ENCODE data around the gene KLHL7.
A peak's percentile ranks its signal among the peaks of the same experiment; 100 is the strongest.
"Not testable (repeated sequence)": the region's sequence is repeated elsewhere in the genome, so short reads cannot be mapped to it uniquely, and the experiment has no call there.

Gene KLHL7

DNA sequence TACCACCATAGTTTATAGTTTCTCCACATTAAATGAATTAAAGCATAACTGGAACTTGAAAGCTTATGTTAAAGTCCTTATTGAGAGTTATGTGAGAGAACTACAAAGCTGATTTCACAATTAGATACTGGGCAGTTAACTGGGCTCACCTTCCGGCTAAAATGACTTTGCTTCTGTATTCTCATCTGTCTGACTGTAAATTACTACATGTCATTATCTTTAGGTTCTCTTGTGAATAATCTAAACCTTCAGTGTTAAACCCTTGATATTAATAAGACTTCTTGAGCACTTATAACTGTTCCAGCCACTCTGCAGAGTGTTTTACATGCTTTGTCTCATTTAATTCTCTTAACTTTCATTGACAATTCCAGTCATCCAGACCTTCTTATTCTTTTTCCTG is 3.9 kb downstream of the KLHL7 start:
- DNase-seq (ENCODE audit: insufficient read length) (no peak), FAIRE-seq (no peak)
- no peak for TF ChIP-seq TAF1 (IDR thresholded peaks at IDR 0.05; ENCODE audit: borderline replicate concordance, low read depth, low read length)
- no peak for TF ChIP-seq POLR2AphosphoS5 (IDR thresholded peaks at IDR 0.05; ENCODE audit: low read depth, low read length)
- TF ChIP-seq POLR2A (IDR thresholded peaks at IDR 0.05; ENCODE audit: low read depth, low read length) = no peak

DNA sequence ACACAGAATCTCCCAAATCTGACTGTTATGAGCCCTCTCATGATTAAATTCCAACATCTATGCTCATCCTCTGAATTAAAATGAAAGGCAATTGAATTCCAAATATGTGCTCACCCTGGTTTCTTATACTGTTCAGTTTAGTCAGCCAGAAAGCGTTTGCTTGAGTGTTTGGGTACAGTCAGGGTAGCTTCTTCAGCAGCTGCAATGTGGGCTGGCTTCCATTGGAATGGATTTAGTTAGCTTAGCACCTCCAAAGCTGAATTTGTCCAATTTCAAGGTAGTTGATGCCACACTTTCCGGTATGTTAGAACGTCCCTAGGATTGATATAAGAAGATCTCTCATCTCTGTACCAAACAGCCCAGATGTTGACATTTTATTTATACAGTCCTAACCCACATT is 9.3 kb downstream of the KLHL7 start:
- no peak for DNase-seq (ENCODE audit: insufficient read length)
- no peak for TF ChIP-seq TAF1 (IDR thresholded peaks at IDR 0.05; ENCODE audit: borderline replicate concordance, low read depth, low read length)
- TF ChIP-seq POLR2A (IDR thresholded peaks at IDR 0.05; ENCODE audit: low read depth, low read length) = no peak
- no peak for TF ChIP-seq POLR2AphosphoS5 (IDR thresholded peaks at IDR 0.05; ENCODE audit: low read depth, low read length)
- FAIRE-seq = no peak

DNA sequence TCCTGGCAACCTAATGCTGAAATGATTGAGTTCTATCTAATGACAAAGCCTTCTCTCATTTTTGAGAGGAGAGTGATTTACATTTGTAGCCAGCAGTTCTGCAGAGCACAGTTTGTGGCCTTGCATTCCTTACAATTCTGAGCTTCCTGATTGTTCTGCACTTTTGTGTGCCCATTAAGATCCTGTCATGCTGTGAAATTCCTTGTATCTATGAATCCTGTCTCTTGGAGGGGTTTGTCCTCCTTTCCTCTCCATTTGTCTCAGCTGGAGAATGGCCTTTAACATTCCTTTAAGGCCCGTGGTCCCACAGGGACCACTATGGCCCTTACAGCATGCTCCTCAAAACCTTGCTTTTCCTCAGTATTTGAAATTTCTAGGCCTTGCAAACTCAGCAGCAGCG is 10.4 kb downstream of the KLHL7 start:
- FAIRE-seq (no peak), DNase-seq (ENCODE audit: insufficient read length) (no peak)
- no peak for TF ChIP-seq POLR2A (IDR thresholded peaks at IDR 0.05; ENCODE audit: low read depth, low read length)
- no peak for TF ChIP-seq POLR2AphosphoS5 (IDR thresholded peaks at IDR 0.05; ENCODE audit: low read depth, low read length)
- no peak for TF ChIP-seq TAF1 (IDR thresholded peaks at IDR 0.05; ENCODE audit: borderline replicate concordance, low read depth, low read length)

DNA sequence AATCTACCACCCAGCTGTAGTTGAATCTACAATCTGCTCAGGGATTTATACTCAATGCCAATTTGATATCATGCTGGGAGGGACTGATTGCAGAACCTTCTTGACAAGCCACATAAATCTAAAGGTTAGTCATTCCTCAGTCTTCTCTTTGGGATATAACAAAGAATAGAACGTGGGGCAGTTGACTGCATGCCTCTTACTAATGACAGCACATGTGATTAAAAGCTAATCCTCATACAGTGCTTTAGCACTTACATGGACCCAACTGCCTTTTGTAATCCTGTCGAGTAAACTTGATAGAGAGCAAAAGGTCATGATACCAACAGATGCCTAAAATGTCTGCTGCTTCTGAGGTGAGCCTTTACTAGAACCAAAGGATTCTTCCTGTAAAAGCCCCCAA is 12.3 kb downstream of the KLHL7 start:
- TF ChIP-seq TAF1 (IDR thresholded peaks at IDR 0.05; ENCODE audit: borderline replicate concordance, low read depth, low read length) (no peak), POLR2AphosphoS5 (IDR thresholded peaks at IDR 0.05; ENCODE audit: low read depth, low read length) (no peak), POLR2A (IDR thresholded peaks at IDR 0.05; ENCODE audit: low read depth, low read length) (no peak)
- FAIRE-seq (no peak), DNase-seq (ENCODE audit: insufficient read length) (no peak)

DNA sequence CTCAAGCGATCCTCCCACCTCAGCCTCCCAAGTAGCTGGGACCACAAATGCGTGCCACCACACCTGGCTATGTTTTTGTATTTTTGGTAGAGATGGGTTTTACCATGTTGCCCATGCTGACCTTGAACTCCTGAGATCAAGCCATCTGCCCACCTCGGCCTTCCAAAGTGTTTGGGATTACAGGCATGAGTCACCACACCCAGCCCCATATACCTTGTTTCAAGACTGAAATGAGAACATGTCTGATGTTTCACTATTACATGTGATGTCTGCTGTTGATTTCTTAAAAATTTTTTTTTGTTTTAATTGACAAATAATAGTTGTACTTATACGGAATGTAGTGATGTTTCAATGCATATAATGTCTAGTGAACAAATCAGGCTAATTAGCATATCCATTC is 14.5 kb downstream of the KLHL7 start:
- no peak for TF ChIP-seq TAF1 (IDR thresholded peaks at IDR 0.05; ENCODE audit: borderline replicate concordance, low read depth, low read length)
- TF ChIP-seq POLR2AphosphoS5 (IDR thresholded peaks at IDR 0.05; ENCODE audit: low read depth, low read length) = no peak
- TF ChIP-seq POLR2A (IDR thresholded peaks at IDR 0.05; ENCODE audit: low read depth, low read length) = no peak
- no peak for DNase-seq (ENCODE audit: insufficient read length)
- no peak for FAIRE-seq

DNA sequence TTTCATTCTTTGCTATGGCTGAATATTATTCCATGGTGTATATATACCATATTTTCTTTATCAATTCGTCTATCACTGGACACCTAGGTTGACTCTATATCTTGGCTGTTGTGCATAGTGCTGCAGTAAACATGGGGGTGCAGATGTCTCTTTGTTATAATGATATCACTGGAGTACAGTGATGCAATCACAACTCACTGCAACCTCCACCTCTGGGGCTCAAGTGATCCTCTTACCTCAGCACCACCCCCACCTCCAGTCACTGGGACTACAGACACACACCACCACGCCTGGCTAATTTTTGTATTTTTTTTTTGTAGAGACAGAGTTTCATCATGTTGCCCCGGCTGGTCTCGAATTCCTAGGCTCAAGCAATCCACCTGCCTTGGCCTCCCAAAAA is 15.6 kb downstream of the KLHL7 start:
- no peak for DNase-seq (ENCODE audit: insufficient read length)
- TF ChIP-seq POLR2A (IDR thresholded peaks at IDR 0.05; ENCODE audit: low read depth, low read length) (no peak), TAF1 (IDR thresholded peaks at IDR 0.05; ENCODE audit: borderline replicate concordance, low read depth, low read length) (no peak)
- FAIRE-seq = peak; percentile 5

DNA sequence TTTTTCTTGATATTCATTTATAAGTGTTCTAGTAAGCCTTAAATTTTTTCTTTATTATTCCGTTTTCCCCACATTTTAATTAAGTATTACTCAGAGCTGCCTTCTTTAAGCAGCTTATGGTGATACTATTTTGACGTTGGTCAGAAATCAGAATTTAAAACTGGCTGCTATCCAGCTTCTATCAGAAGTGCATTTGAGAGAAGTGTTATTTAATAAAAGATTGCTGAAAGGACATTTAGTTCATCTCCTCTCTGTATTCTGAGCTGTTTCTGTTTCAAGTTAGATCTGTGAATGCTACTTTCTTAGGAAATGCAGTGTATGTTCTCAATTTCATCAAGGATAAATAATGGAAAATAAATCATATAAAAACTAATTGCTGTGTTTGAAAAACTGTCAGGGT is 17.4 kb downstream of the KLHL7 start:
- no peak for FAIRE-seq
- TF ChIP-seq POLR2AphosphoS5 (IDR thresholded peaks at IDR 0.05; ENCODE audit: low read depth, low read length) (no peak), TAF1 (IDR thresholded peaks at IDR 0.05; ENCODE audit: borderline replicate concordance, low read depth, low read length) (no peak), POLR2A (IDR thresholded peaks at IDR 0.05; ENCODE audit: low read depth, low read length) (no peak)

DNA sequence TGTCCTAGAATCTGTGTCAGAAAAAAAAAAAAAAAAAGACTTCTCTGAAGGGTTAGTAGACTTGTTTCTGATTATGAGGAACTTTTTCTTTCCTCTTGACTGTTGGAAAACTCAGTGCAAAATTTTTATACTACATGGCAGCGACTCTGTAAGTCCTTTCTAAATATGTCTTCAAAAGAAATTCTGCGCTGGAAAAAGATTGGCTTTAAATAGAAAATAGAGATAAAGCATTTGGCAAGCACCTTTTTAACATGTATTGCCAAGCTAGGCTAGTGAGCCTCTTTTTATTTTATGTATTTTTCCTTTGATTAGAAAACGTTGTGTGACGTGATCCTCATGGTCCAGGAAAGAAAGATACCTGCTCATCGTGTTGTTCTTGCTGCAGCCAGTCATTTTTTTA is 17.9 kb downstream of the KLHL7 start:
- no peak for TF ChIP-seq TAF1 (IDR thresholded peaks at IDR 0.05; ENCODE audit: borderline replicate concordance, low read depth, low read length)
- no peak for TF ChIP-seq POLR2A (IDR thresholded peaks at IDR 0.05; ENCODE audit: low read depth, low read length)
- TF ChIP-seq POLR2AphosphoS5 (IDR thresholded peaks at IDR 0.05; ENCODE audit: low read depth, low read length) = no peak
- DNase-seq (ENCODE audit: insufficient read length) (no peak), FAIRE-seq (no peak)

More for the DNA sequence above, 17.4 kb downstream of the KLHL7 start:
- DNase-seq (ENCODE audit: insufficient read length) = no peak

DNA sequence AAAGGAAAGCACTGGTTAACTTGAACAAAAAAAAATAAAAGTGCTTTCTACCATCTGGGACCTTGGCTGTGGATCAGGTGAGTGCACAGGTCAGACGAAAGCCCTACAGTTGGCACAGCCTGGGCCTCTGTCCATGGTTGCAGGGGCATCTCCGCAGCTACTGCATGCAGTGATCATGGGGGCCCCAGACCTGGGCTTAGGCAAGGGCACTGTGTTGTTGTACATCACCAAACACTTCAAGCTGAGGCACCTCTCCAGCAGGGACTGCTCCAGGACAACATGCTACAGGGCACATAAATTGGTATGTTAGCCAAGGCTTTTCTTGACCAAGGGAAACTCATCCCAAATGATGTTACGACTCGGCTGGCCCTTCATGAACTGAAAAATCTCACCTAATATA is 23.5 kb downstream of the KLHL7 start:
- TF ChIP-seq TAF1 (IDR thresholded peaks at IDR 0.05; ENCODE audit: borderline replicate concordance, low read depth, low read length) (no peak), POLR2AphosphoS5 (IDR thresholded peaks at IDR 0.05; ENCODE audit: low read depth, low read length) (no peak), POLR2A (IDR thresholded peaks at IDR 0.05; ENCODE audit: low read depth, low read length) (no peak)
- no peak for FAIRE-seq
- no peak for DNase-seq (ENCODE audit: insufficient read length)

DNA sequence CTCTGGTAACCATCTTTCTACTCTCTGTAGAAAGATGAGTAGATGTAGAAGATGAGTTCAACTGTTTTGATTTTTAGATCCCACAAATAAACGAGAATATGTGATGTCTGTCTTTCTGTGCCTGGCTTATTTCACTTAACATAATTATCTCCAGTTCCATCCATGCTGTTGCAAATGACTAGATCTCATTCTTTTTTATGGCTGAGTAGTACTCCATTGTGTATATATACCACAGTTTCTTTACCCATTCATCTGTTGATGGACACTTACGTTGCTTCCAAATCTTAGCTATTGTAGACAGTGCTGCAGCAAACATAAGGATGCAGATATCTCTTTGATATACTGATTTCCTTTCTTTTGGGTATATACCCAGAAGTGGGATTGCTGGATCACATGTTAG is 26.2 kb downstream of the KLHL7 start:
- not testable (repeated sequence) for DNase-seq (ENCODE audit: insufficient read length); FAIRE-seq

DNA sequence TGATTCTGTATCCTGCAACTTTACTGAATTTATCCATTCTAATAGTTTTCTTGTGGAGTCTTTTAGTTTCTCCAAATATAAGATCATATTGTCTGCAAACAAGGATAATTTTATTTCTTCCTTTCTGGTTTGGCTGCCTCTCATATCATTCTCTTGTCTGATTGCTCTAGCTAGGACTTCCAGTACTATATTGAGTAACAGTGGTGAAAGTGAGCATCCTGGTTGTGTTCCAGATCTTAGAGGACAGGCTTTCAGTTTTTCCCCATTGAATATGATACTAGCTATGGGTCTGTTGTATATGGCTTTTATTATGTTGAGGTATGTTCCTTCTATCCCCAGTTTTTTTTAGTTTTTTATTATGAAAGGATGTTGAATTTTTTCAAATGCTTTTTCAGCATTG is 28.2 kb downstream of the KLHL7 start:
- TF ChIP-seq TAF1 (IDR thresholded peaks at IDR 0.05; ENCODE audit: borderline replicate concordance, low read depth, low read length) (no peak), POLR2A (IDR thresholded peaks at IDR 0.05; ENCODE audit: low read depth, low read length) (no peak), POLR2AphosphoS5 (IDR thresholded peaks at IDR 0.05; ENCODE audit: low read depth, low read length) (no peak)

DNA sequence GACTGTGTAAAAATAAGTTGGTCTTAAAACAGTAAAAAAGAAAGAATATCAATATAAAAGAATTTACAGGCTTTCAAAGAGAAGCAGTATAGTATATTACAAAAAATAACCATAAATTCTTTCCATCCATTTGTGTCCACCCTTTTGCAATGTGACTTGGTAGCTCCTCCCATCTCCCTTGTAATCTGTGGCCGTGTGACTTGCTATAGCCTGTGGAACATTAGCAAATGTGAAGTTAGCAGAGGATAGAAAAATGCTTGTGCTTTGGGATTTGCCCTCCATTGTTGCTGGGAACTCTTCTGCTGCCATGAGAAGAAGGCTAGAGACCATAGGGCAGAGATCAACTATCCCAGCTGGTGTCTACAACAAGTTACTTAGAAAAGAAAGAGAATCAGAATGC is 30.2 kb downstream of the KLHL7 start:
- FAIRE-seq (no peak), DNase-seq (ENCODE audit: insufficient read length) (no peak)
- TF ChIP-seq POLR2AphosphoS5 (IDR thresholded peaks at IDR 0.05; ENCODE audit: low read depth, low read length) (no peak), POLR2A (IDR thresholded peaks at IDR 0.05; ENCODE audit: low read depth, low read length) (no peak), TAF1 (IDR thresholded peaks at IDR 0.05; ENCODE audit: borderline replicate concordance, low read depth, low read length) (no peak)

More for the DNA sequence above, 28.2 kb downstream of the KLHL7 start:
- FAIRE-seq = no peak
- DNase-seq (ENCODE audit: insufficient read length) = no peak

DNA sequence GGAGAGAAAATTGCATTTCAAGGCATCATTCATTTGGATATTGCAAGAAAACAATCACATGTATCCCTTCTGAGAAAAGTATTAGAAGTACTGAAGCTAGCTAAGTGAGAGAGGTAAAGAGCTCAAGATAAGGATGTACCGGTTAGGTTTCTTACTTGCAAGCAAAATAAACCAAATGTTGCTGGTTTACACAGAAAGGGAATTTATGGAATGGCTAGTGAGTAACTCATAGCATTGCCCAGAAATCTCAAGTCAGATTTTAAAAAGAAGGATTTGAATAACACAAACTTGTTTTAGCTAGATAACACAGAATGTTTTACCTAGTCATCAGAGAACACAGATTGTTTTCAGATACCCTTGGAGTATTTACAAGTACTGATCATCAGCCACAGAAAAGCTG is 30.6 kb downstream of the KLHL7 start:
- no peak for FAIRE-seq
- no peak for DNase-seq (ENCODE audit: insufficient read length)
- TF ChIP-seq POLR2AphosphoS5 (IDR thresholded peaks at IDR 0.05; ENCODE audit: low read depth, low read length) = no peak
